Lower lobe of right lung (tissue), 2 donors: Measurements from ENCODE around the gene TLE7. TPM values are rescaled to one million over a fixed set of nuclear protein-coding genes. Genes with fewer than 3 reads are reported as not detected.

Experiments
- ATAC-seq, 2 donors: fragments of 200-7000 bp; cut with Tn5 transposase; one replicate each; pipeline ENCODE4 v1.9.1; 2020 to 2022; ENCODE audit warnings: mild to moderate bottlenecking in 2 of 2, moderate library complexity in 2 of 2
- DNase-seq: peaks from one replicate; pipeline ENCODE4 v3.0.0-alpha.2; 2020
- H3K27ac ChIP-seq: fragments of 200-600 bp; one replicate; pipeline ENCODE4 v1.8.0; 2022
- H3K27me3 ChIP-seq: fragments of 200-600 bp; one replicate; pipeline ENCODE4 v1.8.0; 2022; ENCODE audit warnings: low read depth
- H3K36me3 ChIP-seq: fragments of 200-600 bp; one replicate; pipeline ENCODE4 v1.8.0; 2022; ENCODE audit warnings: mild to moderate bottlenecking
- H3K4me1 ChIP-seq: fragments of 200-600 bp; one replicate; pipeline ENCODE4 v1.8.0; 2022
- H3K4me3 ChIP-seq: fragments of 200-600 bp; one replicate; pipeline ENCODE4 v1.8.0; 2022; ENCODE audit warnings: mild to moderate bottlenecking
- H3K9me3 ChIP-seq: fragments of 200-600 bp; one replicate; pipeline ENCODE4 v1.8.0; 2022
- intact Hi-C: fragments of 100-400 bp; cut with DNase I; formaldehyde crosslinking; loops from one replicate; pipeline ENCODE4 v1.11.0; 2022
- total RNA-seq: library from RNA; stranded (reverse); fragmentation: NEBNext Ultra II Directional; extraction: Animal tissue kit (Norgen Biotek cat#: 25700); gene quantifications from one replicate; pipeline ENCODE4 v1.2.1, GENCODE V29; 2021
- TF ChIP-seq, protein P1 (sequence below): fragments of 200-600 bp; IDR thresholded peaks from one replicate; pipeline ENCODE4 v1.8.0; 2022; ENCODE audit warnings: antibody characterized with exemption, mild to moderate bottlenecking
- donor health status: DM: no; HTN: yes; CAD: no; lungs with severe emphysema.

The TLE7 gene
- total RNA-seq, 1 donor from 2014 or later: not detected

DNA sequence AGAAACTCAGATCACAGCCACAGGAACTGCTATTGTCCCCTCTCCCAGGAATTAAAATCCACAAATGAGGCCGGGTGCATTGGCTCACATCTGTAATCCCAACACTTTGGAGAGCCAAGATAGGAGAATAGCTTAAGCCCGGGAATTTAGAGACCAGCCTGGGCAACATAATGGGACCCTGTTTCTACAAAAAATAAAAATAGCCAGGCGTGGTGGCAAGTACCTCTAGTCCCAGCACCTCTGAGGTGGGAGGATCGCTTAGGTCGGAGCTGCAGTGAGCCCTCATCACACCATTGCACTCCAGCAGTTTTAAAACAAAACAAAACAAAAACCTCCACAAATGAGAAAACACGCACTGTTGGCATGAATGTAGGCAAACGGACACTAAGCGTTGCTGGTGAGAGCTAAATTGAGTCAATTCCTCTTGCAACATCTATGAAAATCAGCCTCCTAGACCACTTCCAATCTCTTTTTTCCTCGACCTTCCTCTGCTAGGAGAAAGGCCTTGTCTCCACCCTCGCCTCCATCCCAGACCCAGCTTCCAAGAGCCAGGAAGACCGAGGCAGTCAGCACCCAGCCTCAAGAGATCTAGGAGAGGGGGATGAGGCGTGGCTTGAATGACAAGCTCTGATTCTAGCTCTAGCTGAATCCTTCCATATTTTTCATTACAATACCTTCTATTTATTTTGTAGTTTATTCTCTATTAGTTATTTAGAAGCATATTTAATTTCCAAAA, 14.8 kb downstream of the TLE7 start:
- no peak for ATAC-seq
- TF ChIP-seq, protein P1, sequence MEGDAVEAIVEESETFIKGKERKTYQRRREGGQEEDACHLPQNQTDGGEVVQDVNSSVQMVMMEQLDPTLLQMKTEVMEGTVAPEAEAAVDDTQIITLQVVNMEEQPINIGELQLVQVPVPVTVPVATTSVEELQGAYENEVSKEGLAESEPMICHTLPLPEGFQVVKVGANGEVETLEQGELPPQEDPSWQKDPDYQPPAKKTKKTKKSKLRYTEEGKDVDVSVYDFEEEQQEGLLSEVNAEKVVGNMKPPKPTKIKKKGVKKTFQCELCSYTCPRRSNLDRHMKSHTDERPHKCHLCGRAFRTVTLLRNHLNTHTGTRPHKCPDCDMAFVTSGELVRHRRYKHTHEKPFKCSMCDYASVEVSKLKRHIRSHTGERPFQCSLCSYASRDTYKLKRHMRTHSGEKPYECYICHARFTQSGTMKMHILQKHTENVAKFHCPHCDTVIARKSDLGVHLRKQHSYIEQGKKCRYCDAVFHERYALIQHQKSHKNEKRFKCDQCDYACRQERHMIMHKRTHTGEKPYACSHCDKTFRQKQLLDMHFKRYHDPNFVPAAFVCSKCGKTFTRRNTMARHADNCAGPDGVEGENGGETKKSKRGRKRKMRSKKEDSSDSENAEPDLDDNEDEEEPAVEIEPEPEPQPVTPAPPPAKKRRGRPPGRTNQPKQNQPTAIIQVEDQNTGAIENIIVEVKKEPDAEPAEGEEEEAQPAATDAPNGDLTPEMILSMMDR: no peak
- no peaks in the 10 kb centered on the region for H3K36me3 ChIP-seq
- no peak for DNase-seq
- no peak overlapping the region for H3K27ac ChIP-seq
- peaks cover 32% of the 10 kb centered on the region for H3K27me3 ChIP-seq
- intact Hi-C loops: no loop called here
- H3K9me3 ChIP-seq: no peaks in the 10 kb centered on the region
- H3K4me1 ChIP-seq: no peaks in the 10 kb centered on the region
- no peak overlapping the region for H3K4me3 ChIP-seq

DNA sequence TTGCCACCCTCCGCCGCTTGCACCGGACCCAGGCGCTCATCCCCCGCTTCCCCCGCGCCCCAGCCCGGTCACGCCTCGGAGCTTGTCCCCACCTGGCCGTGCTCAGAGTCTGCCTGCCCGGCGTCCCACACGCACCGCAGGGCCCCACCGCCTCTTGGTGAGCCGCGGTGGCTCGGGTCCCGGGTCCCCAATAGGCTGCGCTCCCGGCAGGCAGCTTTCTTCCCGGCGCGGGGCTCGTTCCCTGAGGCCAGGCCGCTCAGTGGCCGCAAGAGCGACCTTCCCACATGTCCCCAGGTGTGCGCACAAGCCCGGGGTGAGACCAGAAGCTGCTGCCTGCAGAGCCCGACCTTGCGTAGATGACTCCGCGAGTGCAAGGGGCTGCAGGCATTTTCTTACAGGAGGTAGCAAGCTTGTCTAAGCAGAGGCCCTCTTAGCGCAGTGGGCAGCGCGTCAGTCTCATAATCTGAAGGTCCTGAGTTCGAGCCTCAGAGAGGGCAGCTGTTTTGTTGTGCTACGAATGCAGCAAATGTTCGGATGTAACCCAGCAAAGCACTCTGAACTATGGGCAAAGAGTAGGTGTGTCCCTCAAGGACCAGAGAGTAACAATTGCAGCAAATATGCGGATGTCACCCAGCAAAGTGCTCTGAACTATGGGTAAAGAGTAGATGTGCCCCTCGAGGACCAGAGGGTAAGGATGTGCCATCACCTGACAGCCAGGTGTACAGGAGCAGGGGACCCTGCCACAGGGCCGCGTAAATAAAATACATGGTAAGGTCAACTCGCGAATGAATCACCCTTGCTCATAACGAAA, 15.6 kb downstream of the TLE7 start:
- peak; percentile 23 to 50 for ATAC-seq
- H3K4me1 ChIP-seq: no peaks in the 10 kb centered on the region
- DNase-seq: no peak
- no peak overlapping the region for H3K4me3 ChIP-seq
- no peaks in the 10 kb centered on the region for H3K36me3 ChIP-seq
- no peak overlapping the region for H3K27ac ChIP-seq
- intact Hi-C loops: no loop called here
- TF ChIP-seq, protein P1: no peak
- H3K9me3 ChIP-seq: no peaks in the 10 kb centered on the region
- H3K27me3 ChIP-seq: peaks cover 32% of the 10 kb centered on the region

DNA sequence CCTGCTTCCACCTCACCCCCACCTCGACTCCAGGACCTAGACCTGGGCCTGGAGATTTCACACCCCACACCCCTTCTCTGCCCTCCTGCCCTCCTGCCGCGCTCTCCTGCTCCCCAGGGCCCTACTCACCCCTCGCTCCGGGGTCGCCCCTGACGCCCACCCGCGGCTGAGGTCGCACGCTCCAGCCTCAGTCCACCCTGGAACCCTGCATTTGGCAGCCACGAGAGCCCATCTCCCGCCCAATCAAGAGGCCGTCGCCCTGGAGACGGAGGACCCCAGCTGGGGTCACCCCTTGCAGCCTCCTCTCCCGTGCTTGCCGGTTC, 16.1 kb downstream of the TLE7 start:
- intact Hi-C loops: no loop called here
- H3K27ac ChIP-seq: no peak overlapping the region
- H3K9me3 ChIP-seq: no peaks in the 10 kb centered on the region
- H3K36me3 ChIP-seq: no peaks in the 10 kb centered on the region
- no peak overlapping the region for H3K4me3 ChIP-seq
- TF ChIP-seq, protein P1: no peak
- no peaks in the 10 kb centered on the region for H3K4me1 ChIP-seq
- DNase-seq (no peak), ATAC-seq (no peak)
- peaks cover 32% of the 10 kb centered on the region for H3K27me3 ChIP-seq

DNA sequence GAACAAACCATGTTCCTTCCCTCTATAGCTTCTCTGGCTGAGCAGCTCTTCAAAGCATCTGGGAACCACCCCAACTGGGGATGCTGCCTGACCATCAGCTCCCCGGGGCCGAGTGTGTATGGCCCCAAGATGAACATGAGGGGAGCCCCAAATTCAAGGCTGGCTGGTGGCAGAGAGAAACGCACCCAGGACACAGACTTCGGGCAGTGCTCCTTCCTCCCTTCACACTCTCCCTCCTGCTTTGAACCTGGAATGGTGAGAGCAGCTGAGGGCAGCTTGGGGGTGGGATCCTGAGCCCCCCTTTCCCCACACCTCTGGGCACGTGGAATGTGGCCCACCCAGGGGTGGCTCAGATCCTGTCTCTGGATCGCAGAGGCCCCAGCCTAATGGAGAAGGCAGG, 17.2 kb downstream of the TLE7 start:
- intact Hi-C loops: no loop called here
- no peak for ATAC-seq
- H3K4me1 ChIP-seq: no peaks in the 10 kb centered on the region
- H3K36me3 ChIP-seq: no peaks in the 10 kb centered on the region
- no peaks in the 10 kb centered on the region for H3K9me3 ChIP-seq
- TF ChIP-seq, protein P1: no peak
- peaks cover 32% of the 10 kb centered on the region for H3K27me3 ChIP-seq
- no peak overlapping the region for H3K4me3 ChIP-seq
- H3K27ac ChIP-seq: no peak overlapping the region
- no peak for DNase-seq

DNA sequence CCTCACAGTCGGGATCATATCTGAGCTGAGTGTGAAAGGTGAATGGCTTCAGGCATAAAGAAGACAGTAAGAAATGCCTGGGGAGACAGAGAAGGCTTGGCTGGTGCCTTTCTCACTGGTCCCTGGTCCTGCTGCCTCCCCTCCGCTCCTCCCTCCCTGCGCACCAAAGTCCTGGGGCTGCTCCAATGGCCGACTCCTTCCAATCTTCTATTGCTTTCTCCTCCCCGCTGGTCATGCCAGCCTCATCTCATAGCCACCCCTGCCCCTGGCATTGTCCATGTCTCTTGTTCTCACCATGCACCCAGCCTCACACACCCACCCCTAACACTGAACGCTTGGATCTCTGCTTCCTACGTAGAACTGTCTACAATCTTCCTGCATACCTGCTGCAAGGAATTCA, 18.0 kb downstream of the TLE7 start:
- intact Hi-C loops: no loop called here
- TF ChIP-seq, protein P1: no peak
- H3K9me3 ChIP-seq: no peaks in the 10 kb centered on the region
- H3K36me3 ChIP-seq: no peaks in the 10 kb centered on the region
- H3K27me3 ChIP-seq: peaks cover 26% of the 10 kb centered on the region
- H3K4me3 ChIP-seq: no peak overlapping the region
- DNase-seq: no peak
- no peak overlapping the region for H3K27ac ChIP-seq
- ATAC-seq: no peak
- H3K4me1 ChIP-seq: no peaks in the 10 kb centered on the region
